AG10803 (cell line): ENCODE measurements around the gene SAXO2.
A peak's percentile ranks its signal among the peaks of the same experiment; 100 is the strongest.
"Not testable (repeated sequence)": the region's sequence is repeated elsewhere in the genome, so short reads cannot be mapped to it uniquely, and the experiment has no call there.

ENCODE experiments used
- DNase-seq: peaks from one replicate; pipeline ENCODE4 v3.0.0; 2010; ENCODE audit warnings: low read depth
- H3K4me3 ChIP-seq: 2 replicates; pipeline ENCODE4 v1.5.1; 2011; ENCODE audit warnings: mild to moderate bottlenecking, low read length, control low read depth
- TF ChIP-seq, protein P1 (sequence below): conservative IDR thresholded peaks from 2 replicates; pipeline ENCODE4 v1.5.1; 2011; ENCODE audit warnings: mild to moderate bottlenecking, low read length, control low read depth, inconsistent platforms

SAXO2 gene

GRCh38 chr15:82248261-82248660 is 14.4 kb upstream of the SAXO2 start:
- not testable (repeated sequence) for H3K4me3 ChIP-seq
- peak; percentile 18 for DNase-seq

DNA sequence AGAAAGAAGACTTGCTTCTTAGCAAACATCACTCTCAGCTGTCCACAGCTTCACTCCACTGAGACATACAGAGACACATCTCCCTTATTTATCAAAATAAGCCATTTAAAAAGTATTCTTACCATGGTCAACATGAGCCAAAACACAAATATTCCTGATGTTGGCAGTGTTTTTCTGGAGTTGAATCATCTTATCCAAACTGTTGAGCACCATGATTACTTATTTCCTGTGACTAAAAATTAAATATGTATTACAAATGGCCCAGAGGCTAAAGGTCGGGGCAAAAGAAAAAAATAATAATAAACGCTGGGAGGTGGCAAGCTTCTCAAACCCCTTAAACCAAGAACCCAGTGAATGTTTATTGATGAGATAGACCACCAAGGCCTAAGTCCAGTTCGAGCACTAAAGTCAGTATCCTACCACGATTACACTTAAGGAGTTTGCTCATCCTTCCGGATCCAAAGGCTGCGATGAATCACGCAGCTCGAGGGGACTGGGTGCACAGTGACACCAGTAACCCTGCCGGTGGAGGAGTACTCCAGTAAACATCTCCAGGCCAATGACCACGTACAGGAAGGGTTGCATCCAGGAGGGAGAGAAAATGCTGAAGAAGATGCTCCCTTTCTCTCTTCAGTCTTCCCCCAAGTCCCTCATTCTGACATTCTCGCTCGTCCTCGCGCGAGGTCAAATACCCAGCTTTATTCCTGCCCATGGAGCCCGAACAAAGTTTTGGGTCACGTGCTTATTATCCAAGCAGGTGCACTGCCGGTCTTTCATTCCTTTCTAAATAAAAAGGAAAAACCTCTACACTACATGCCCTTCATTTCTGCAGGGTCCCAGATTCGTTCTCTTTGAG is 824 bp upstream of the SAXO2 start:
- DNase-seq, result peak; percentile 61
- H3K4me3 ChIP-seq, result peak overlapping the region; percentile 81

GRCh38 chr15:82263350-82263749 is 732 bp downstream of the SAXO2 start:
- TF ChIP-seq, protein P1, sequence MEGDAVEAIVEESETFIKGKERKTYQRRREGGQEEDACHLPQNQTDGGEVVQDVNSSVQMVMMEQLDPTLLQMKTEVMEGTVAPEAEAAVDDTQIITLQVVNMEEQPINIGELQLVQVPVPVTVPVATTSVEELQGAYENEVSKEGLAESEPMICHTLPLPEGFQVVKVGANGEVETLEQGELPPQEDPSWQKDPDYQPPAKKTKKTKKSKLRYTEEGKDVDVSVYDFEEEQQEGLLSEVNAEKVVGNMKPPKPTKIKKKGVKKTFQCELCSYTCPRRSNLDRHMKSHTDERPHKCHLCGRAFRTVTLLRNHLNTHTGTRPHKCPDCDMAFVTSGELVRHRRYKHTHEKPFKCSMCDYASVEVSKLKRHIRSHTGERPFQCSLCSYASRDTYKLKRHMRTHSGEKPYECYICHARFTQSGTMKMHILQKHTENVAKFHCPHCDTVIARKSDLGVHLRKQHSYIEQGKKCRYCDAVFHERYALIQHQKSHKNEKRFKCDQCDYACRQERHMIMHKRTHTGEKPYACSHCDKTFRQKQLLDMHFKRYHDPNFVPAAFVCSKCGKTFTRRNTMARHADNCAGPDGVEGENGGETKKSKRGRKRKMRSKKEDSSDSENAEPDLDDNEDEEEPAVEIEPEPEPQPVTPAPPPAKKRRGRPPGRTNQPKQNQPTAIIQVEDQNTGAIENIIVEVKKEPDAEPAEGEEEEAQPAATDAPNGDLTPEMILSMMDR, result no peak
- DNase-seq, result no peak
- H3K4me3 ChIP-seq, result peak overlapping the region; percentile 81

GRCh38 chr15:82267137-82267536 is 4.5 kb downstream of the SAXO2 start:
- DNase-seq, H3K4me3 ChIP-seq: not testable (repeated sequence)

- DNase-seq, result not testable (repeated sequence)
Observed at GRCh38 chr15:82268454-82268853, 5.8 kb downstream of the SAXO2 start.

GRCh38 chr15:82272154-82272553 is 9.5 kb downstream of the SAXO2 start:
- TF ChIP-seq, protein P1, result no peak
- no peak for DNase-seq
- no peak overlapping the region for H3K4me3 ChIP-seq

More at GRCh38 chr15:82268454-82268853, 5.8 kb downstream of the SAXO2 start:
- not testable (repeated sequence) for H3K4me3 ChIP-seq

- TF ChIP-seq, protein P1, result no peak
- DNase-seq, result no peak
Observed at GRCh38 chr15:82275410-82275809, 12.8 kb downstream of the SAXO2 start.

GRCh38 chr15:82281276-82281675 is 18.7 kb downstream of the SAXO2 start:
- TF ChIP-seq, protein P1, result peak; percentile 25

More at GRCh38 chr15:82275410-82275809, 12.8 kb downstream of the SAXO2 start:
- H3K4me3 ChIP-seq, result no peak overlapping the region

GRCh38 chr15:82282386-82282785 is 19.8 kb downstream of the SAXO2 start:
- not testable (repeated sequence) for DNase-seq, H3K4me3 ChIP-seq

More at GRCh38 chr15:82281276-82281675, 18.7 kb downstream of the SAXO2 start:
- DNase-seq, H3K4me3 ChIP-seq: not testable (repeated sequence)

DNA sequence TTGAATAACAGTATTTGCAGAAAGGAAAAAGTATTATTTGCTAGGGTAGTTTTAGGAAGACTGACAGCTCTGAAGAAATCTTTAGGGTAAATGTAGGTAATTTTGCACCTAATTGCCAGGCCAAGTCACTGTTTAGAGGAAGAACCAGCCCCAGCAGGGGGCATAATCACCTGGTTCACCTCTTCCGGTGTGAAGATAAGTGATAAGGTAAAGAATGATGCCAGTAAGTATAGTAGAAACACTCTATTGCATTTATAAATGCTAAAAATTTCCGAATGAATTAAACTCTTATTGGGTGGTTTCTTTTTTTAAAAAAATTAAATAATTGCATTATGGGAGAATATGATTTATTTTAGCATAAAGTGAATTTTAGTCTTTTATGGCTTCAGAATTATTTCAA is 21.8 kb downstream of the SAXO2 start:
- DNase-seq, result not testable (repeated sequence)

DNA sequence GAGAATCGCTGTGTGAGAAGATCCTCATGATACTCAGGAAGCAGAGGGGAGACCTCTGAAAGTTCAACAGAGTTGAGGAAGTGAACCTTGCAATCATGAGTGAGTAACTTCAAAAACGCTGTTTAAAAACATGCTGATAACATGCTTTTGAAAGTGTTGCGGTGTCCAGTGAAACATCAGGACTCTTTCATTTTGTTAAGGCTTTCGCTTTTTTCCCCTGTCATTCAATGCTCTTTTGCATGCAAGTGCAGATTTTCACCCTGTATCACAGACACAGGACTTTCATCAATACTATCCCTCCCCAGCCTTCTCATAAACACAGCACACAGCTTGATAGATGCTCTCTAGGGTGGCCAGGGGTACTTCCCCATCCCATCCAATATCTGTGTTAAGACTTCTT is 23.9 kb downstream of the SAXO2 start:
- DNase-seq, result not testable (repeated sequence)

More for the DNA sequence above, 21.8 kb downstream of the SAXO2 start:
- not testable (repeated sequence) for H3K4me3 ChIP-seq

GRCh38 chr15:82288202-82288601 is 25.6 kb downstream of the SAXO2 start:
- not testable (repeated sequence) for DNase-seq, H3K4me3 ChIP-seq

More for the DNA sequence above, 23.9 kb downstream of the SAXO2 start:
- not testable (repeated sequence) for H3K4me3 ChIP-seq
